GM18526 (cell line): ENCODE results near the gene SOX2.

ENCODE experiments used
- POLR2A ChIP-seq: IDR thresholded peaks from 3 replicates; pipeline ENCODE4 v1.6.1; 2011; ENCODE audit not compliant: insufficient read length; ENCODE audit errors: extremely low read depth

The SOX2 gene

GRCh38 chr3:181711325-181712135, at the start of gene SOX2:
Gene SOX2 (plus strand): TSS chr3:181711925. CDS start chr3:181712361, 436 bp downstream.
- no peak for TF ChIP-seq POLR2A

- TF ChIP-seq POLR2A = no peak
Observed at GRCh38 chr3:181683563-181683962, 28.2 kb upstream of the SOX2 start.

GRCh38 chr3:181687190-181687589, 24.5 kb upstream of the SOX2 start:
- no peak for TF ChIP-seq POLR2A

GRCh38 chr3:181687731-181688130, 24.0 kb upstream of the SOX2 start:
- no peak for TF ChIP-seq POLR2A

- TF ChIP-seq POLR2A = no peak
Observed at GRCh38 chr3:181689546-181689945, 22.2 kb upstream of the SOX2 start.

GRCh38 chr3:181690769-181691168, 21.0 kb upstream of the SOX2 start:
- no peak for TF ChIP-seq POLR2A

- TF ChIP-seq POLR2A = no peak
Observed at GRCh38 chr3:181691901-181692300, 19.8 kb upstream of the SOX2 start.

GRCh38 chr3:181692311-181693145, 19.2 kb upstream of the SOX2 start:
- TF ChIP-seq POLR2A = no peak

GRCh38 chr3:181693280-181693679, 18.4 kb upstream of the SOX2 start:
- TF ChIP-seq POLR2A = no peak

GRCh38 chr3:181694805-181695660, 16.7 kb upstream of the SOX2 start:
- TF ChIP-seq POLR2A = no peak

- TF ChIP-seq POLR2A = no peak
Observed at GRCh38 chr3:181695661-181696491, 15.8 kb upstream of the SOX2 start.

- TF ChIP-seq POLR2A = no peak
Observed at GRCh38 chr3:181696626-181697230, 15.0 kb upstream of the SOX2 start.

GRCh38 chr3:181698263-181698954, 13.3 kb upstream of the SOX2 start:
- TF ChIP-seq POLR2A = no peak
